ENCODE measurements around the gene PTCRA.

- TF ChIP-seq, protein P1, sequence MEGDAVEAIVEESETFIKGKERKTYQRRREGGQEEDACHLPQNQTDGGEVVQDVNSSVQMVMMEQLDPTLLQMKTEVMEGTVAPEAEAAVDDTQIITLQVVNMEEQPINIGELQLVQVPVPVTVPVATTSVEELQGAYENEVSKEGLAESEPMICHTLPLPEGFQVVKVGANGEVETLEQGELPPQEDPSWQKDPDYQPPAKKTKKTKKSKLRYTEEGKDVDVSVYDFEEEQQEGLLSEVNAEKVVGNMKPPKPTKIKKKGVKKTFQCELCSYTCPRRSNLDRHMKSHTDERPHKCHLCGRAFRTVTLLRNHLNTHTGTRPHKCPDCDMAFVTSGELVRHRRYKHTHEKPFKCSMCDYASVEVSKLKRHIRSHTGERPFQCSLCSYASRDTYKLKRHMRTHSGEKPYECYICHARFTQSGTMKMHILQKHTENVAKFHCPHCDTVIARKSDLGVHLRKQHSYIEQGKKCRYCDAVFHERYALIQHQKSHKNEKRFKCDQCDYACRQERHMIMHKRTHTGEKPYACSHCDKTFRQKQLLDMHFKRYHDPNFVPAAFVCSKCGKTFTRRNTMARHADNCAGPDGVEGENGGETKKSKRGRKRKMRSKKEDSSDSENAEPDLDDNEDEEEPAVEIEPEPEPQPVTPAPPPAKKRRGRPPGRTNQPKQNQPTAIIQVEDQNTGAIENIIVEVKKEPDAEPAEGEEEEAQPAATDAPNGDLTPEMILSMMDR (IDR thresholded peaks at IDR 0.05) = no peak
- no peak for TF ChIP-seq POLR2A (IDR thresholded peaks at IDR 0.05)
These were observed 54.1 kb downstream of the PTCRA start for GRCh38 chr6:42969934-42970333.

Measured in esophagus squamous epithelium (tissue), 4 donors.